SK-N-SH (cell line): ENCODE data around the gene CAMK2D. TPM values are rescaled to one million over a fixed set of nuclear protein-coding genes. Genes with fewer than 3 reads are reported as not detected.

Experiments
- CTCF ChIA-PET: fragments of 300-600, 350-600 bp; formaldehyde crosslinking; extraction: SDS; loops from one replicate; lab custom pipeline; 2021; lab: Yijun Ruan, JAX
- POLR2A ChIA-PET: fragments of 350-600 bp; sonication (Branson Sonifier 250); formaldehyde crosslinking; extraction: SDS; loops from one replicate; lab custom pipeline; 2020; ENCODE audit warnings: antibody characterized with exemption, inconsistent platforms; lab: Yijun Ruan, JAX
- DNase-seq: peaks from one replicate; pipeline ENCODE4 v3.0.0; 2012
- H2AFZ ChIP-seq: fragments of 200-600 bp; sonication (generic); 2 replicates; pipeline ENCODE4 v1.8.1; 2016; ENCODE audit warnings: antibody characterized with exemption, mild to moderate bottlenecking, low read depth
- H3F3A ChIP-seq: fragments of 200-600 bp; sonication (generic); replicated peaks from 2 replicates; pipeline ENCODE3; 2016; ENCODE audit warnings: antibody characterized with exemption, mild to moderate bottlenecking; ENCODE audit not compliant: insufficient read depth
- H3K27ac ChIP-seq, 2 experiments: fragments of 200-500 bp in 1 of 2; fragments of 200-600 bp in 1 of 2; sonication (Bioruptor generic) in 1 of 2; sonication (generic), shearing (Covaris generic) in 1 of 2; 2 replicates each; pipeline versions ENCODE4 v1.5.1 to v1.6.1; 2014 to 2016; ENCODE audit warnings: low read depth in 2 of 2, inconsistent platforms in 1 of 2, low read length in 1 of 2, mild to moderate bottlenecking in 1 of 2, mixed read lengths in 1 of 2
- H3K27me3 ChIP-seq: fragments of 200-600 bp; sonication (generic), shearing (Covaris generic); 2 replicates; pipeline ENCODE4 v1.6.1; 2016; ENCODE audit warnings: mixed run types; ENCODE audit not compliant: insufficient read depth
- H3K36me3 ChIP-seq, 2 experiments: fragments of 200-500 bp in 1 of 2; fragments of 200-600 bp in 1 of 2; sonication (Bioruptor generic) in 1 of 2; sonication (generic) in 1 of 2; replicated peaks in 1 of 2; 2 replicates each; pipeline versions ENCODE3 to v1.5.1; 2014 to 2016; ENCODE audit warnings: low read length in 1 of 2, mild to moderate bottlenecking in 1 of 2; ENCODE audit not compliant: insufficient read depth in 2 of 2, control insufficient read depth in 1 of 2
- H3K4me1 ChIP-seq, 2 experiments: fragments of 200-500 bp in 1 of 2; fragments of 200-600 bp in 1 of 2; sonication (Bioruptor generic) in 1 of 2; sonication (generic), shearing (Covaris generic) in 1 of 2; 2 replicates each; pipeline versions ENCODE4 v1.5.1 to v1.6.1; 2014 to 2016; ENCODE audit warnings: low read depth in 1 of 2, low read length in 1 of 2, mixed run types in 1 of 2; ENCODE audit not compliant: insufficient read depth in 2 of 2, control insufficient read depth in 1 of 2
- H3K4me2 ChIP-seq: fragments of 200-600 bp; sonication (generic), shearing (Covaris generic); 2 replicates; pipeline ENCODE4 v1.6.1; 2017; ENCODE audit warnings: mixed run types
- H3K4me3 ChIP-seq, 2 experiments: fragments of 200-500 bp in 1 of 2; fragments of 200-600 bp in 1 of 2; sonication (Bioruptor generic) in 1 of 2; sonication (generic), shearing (Covaris generic) in 1 of 2; 2 replicates each; pipeline versions ENCODE4 v1.5.1 to v1.8.1; 2014 to 2016; ENCODE audit warnings: low read depth in 2 of 2, inconsistent platforms in 1 of 2, low read length in 1 of 2, mild to moderate bottlenecking in 1 of 2, mixed read lengths in 1 of 2, moderate library complexity in 1 of 2
- H3K79me2 ChIP-seq: fragments of 200-600 bp; sonication (generic); 2 replicates; pipeline ENCODE4 v1.8.1; 2017; ENCODE audit warnings: mild to moderate bottlenecking; ENCODE audit not compliant: insufficient read depth
- H3K9ac ChIP-seq: fragments of 200-600 bp; sonication (generic); 2 replicates; pipeline ENCODE4 v1.6.1; 2017; ENCODE audit warnings: mixed run types
- H3K9me2 ChIP-seq: fragments of 200-600 bp; sonication (generic); 2 replicates; pipeline ENCODE4 v1.6.1; 2017; ENCODE audit warnings: mixed run types
- H3K9me3 ChIP-seq: fragments of 200-600 bp; sonication (generic); 2 replicates; pipeline ENCODE4 v1.6.1; 2017; ENCODE audit warnings: mixed run types, mild to moderate bottlenecking, moderate library complexity
- H4K20me1 ChIP-seq: fragments of 200-600 bp; sonication (generic); 2 replicates; pipeline ENCODE4 v1.6.1; 2017; ENCODE audit warnings: mild to moderate bottlenecking, mixed run types; ENCODE audit not compliant: insufficient read depth
- CHD2 ChIP-seq: fragments of 150-350 bp; IDR thresholded peaks from 2 replicates; pipeline ENCODE4 v1.6.1; 2018; ENCODE audit warnings: low read length; ENCODE audit not compliant: partially characterized antibody
- EZH2phosphoT487 ChIP-seq: fragments of 200-600 bp; sonication (generic); IDR thresholded peaks from 2 replicates; pipeline ENCODE4 v1.6.1; 2017; ENCODE audit warnings: low read depth, mixed run types, mild to moderate bottlenecking, antibody characterized with exemption, moderate library complexity, borderline replicate concordance
- FOXM1 ChIP-seq: IDR thresholded peaks from 2 replicates; pipeline ENCODE4 v1.4.0; 2012; ENCODE audit warnings: low read depth, mild to moderate bottlenecking
- GABPA ChIP-seq: IDR thresholded peaks from 2 replicates; pipeline ENCODE4 v1.4.0; 2012; ENCODE audit warnings: low read depth, mild to moderate bottlenecking
- GATA2 ChIP-seq: sonication (generic); formaldehyde crosslinking; IDR thresholded peaks from 2 replicates; pipeline ENCODE4 v1.5.0; 2020; ENCODE audit warnings: mild to moderate bottlenecking, missing genetic modification reagents
- JUND ChIP-seq: IDR thresholded peaks from 2 replicates; pipeline ENCODE4 v1.4.0; 2012
- MXI1 ChIP-seq: IDR thresholded peaks from 2 replicates; pipeline ENCODE4 v1.6.1; 2012; ENCODE audit warnings: mild to moderate bottlenecking, low read depth, low read length, improper control_type of control experiment
- NFIC ChIP-seq: IDR thresholded peaks from 2 replicates; pipeline ENCODE4 v1.4.0; 2012; ENCODE audit warnings: borderline replicate concordance
- REST ChIP-seq: IDR thresholded peaks from 2 replicates; pipeline ENCODE4 v1.6.1; 2012; ENCODE audit warnings: mild to moderate bottlenecking, low read depth, low read length, moderate library complexity
- RXRA ChIP-seq: IDR thresholded peaks from 2 replicates; pipeline ENCODE4 v1.4.0; 2012; ENCODE audit warnings: low read depth, mild to moderate bottlenecking, borderline replicate concordance
- SIN3A ChIP-seq: IDR thresholded peaks from 2 replicates; pipeline ENCODE4 v1.6.1; 2012; ENCODE audit warnings: low read depth, mild to moderate bottlenecking, low read length, moderate library complexity, borderline replicate concordance
- SMC3 ChIP-seq: IDR thresholded peaks from 2 replicates; pipeline ENCODE4 v1.6.1; 2012; ENCODE audit warnings: low read depth, low read length, improper control_type of control experiment
- TCF12 ChIP-seq: IDR thresholded peaks from 2 replicates; pipeline ENCODE4 v1.4.0; 2012
- TEAD4 ChIP-seq: IDR thresholded peaks from 2 replicates; pipeline ENCODE4 v1.4.0; 2012; ENCODE audit warnings: mild to moderate bottlenecking, borderline replicate concordance; ENCODE audit not compliant: insufficient read depth
- USF1 ChIP-seq: IDR thresholded peaks from 2 replicates; pipeline ENCODE4 v1.4.0; 2012; ENCODE audit warnings: low read depth, borderline replicate concordance
- YY1 ChIP-seq: IDR thresholded peaks from 2 replicates; pipeline ENCODE4 v1.4.0; 2012; ENCODE audit warnings: low read depth, mild to moderate bottlenecking
- WGBS: methylation state at CpG from one replicate; pipeline ENCODE4 v1.1.6; 2017; ENCODE audit warnings: low lambda C conversion rate; 5-methylcytosine and 5-hydroxymethylcytosine counted together
- polyA plus RNA-seq, 3 experiments: library from polyadenylated mRNA; depleted of rRNA; stranded (reverse); fragments of >200 nt; gene quantifications; 2 replicates each; pipeline ENCODE4 v1.2.3, GENCODE V29; 2012
- TF ChIP-seq, protein P1 (sequence below): fragments of 150-350 bp; IDR thresholded peaks from 2 replicates; pipeline ENCODE4 v1.6.1; 2016; ENCODE audit warnings: mild to moderate bottlenecking, low read depth, low read length
- TF ChIP-seq, protein P2 (sequence below): fragments of 200-600 bp; sonication (generic); IDR thresholded peaks from 2 replicates; pipeline ENCODE4 v1.6.1; 2017; ENCODE audit warnings: antibody characterized with exemption, mild to moderate bottlenecking, moderate library complexity

CAMK2D gene
- polyA plus RNA-seq, 1 of the 3 experiments (the other 2 are of a cell fraction): 17.0 TPM

GRCh38 chr4:113674733-113675132 lies 86.8 kb downstream of the CAMK2D start (continued):
- TF ChIP-seq REST: no peak
- no peak for TF ChIP-seq CHD2
- no peak for TF ChIP-seq MXI1
- no peak for TF ChIP-seq SMC3

- Histone ChIP-seq H3K4me2 (no peak overlapping the region), H3K27me3 (no peaks in the 10 kb centered on the region), H3K4me1 (peaks cover 6 to 23% of the 10 kb centered on the region in 2 experiments; a peak in 3 of 4 replicates), H3K4me3 (no peak overlapping the region), H3K9me2 (no peaks in the 10 kb centered on the region), H3K27ac (no peak overlapping the region), H3K79me2 (peaks cover 46% of the 10 kb centered on the region), H4K20me1 (peaks cover 9% of the 10 kb centered on the region), H3K36me3 (peaks cover 1 to 31% of the 10 kb centered on the region in 2 experiments), H2AFZ (no peak overlapping the region), H3F3A (peaks cover 14% of the 10 kb centered on the region), H3K9me3 (no peaks in the 10 kb centered on the region), H3K9ac (no peak overlapping the region)
- 100% methylated on average over 1 of the region's 1 CpG for WGBS
- ChIA-PET POLR2A (no interaction called here), CTCF (interaction anchor here (0.9 kb wide), 1 partner anchor 30 kb away, joined by 3 read pairs; no protein-coding TSS in a partner anchor)
- TF ChIP-seq YY1: no peak
- no peak for TF ChIP-seq USF1
- no peak for DNase-seq
These were observed 87.3 kb downstream of the CAMK2D start for GRCh38 chr4:113674251-113674650.

- Histone ChIP-seq H4K20me1 (peaks cover 9% of the 10 kb centered on the region), H3K4me2 (no peak overlapping the region; the same call in 1 of the 2 replicates), H3K4me1 (peaks cover 6 to 23% of the 10 kb centered on the region in 2 experiments; a peak in 3 of 4 replicates), H3K79me2 (peaks cover 46% of the 10 kb centered on the region), H3K9me3 (no peaks in the 10 kb centered on the region), H2AFZ (no peak overlapping the region), H3K9me2 (no peaks in the 10 kb centered on the region), H3K27me3 (no peaks in the 10 kb centered on the region), H3K36me3 (peaks cover 2 to 33% of the 10 kb centered on the region in 2 experiments), H3K9ac (no peak overlapping the region), H3K4me3 (no peak overlapping the region), H3K27ac (no peak overlapping the region), H3F3A (peaks cover 14% of the 10 kb centered on the region)
- ChIA-PET POLR2A (no interaction called here), CTCF (no interaction called here)
- 78% methylated on average over 2 of the region's 2 CpGs for WGBS
- no peak for DNase-seq
- TF ChIP-seq GABPA (no peak), RXRA (no peak), TEAD4 (no peak), SIN3A (no peak), TCF12 (no peak), JUND (no peak), FOXM1 (no peak), NFIC (no peak), USF1 (no peak), GATA2 (no peak), EZH2phosphoT487 (no peak), SMC3 (no peak), CHD2 (no peak)
- TF ChIP-seq, protein P1, sequence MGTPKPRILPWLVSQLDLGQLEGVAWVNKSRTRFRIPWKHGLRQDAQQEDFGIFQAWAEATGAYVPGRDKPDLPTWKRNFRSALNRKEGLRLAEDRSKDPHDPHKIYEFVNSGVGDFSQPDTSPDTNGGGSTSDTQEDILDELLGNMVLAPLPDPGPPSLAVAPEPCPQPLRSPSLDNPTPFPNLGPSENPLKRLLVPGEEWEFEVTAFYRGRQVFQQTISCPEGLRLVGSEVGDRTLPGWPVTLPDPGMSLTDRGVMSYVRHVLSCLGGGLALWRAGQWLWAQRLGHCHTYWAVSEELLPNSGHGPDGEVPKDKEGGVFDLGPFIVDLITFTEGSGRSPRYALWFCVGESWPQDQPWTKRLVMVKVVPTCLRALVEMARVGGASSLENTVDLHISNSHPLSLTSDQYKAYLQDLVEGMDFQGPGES: no peak
- TF ChIP-seq, protein P2, sequence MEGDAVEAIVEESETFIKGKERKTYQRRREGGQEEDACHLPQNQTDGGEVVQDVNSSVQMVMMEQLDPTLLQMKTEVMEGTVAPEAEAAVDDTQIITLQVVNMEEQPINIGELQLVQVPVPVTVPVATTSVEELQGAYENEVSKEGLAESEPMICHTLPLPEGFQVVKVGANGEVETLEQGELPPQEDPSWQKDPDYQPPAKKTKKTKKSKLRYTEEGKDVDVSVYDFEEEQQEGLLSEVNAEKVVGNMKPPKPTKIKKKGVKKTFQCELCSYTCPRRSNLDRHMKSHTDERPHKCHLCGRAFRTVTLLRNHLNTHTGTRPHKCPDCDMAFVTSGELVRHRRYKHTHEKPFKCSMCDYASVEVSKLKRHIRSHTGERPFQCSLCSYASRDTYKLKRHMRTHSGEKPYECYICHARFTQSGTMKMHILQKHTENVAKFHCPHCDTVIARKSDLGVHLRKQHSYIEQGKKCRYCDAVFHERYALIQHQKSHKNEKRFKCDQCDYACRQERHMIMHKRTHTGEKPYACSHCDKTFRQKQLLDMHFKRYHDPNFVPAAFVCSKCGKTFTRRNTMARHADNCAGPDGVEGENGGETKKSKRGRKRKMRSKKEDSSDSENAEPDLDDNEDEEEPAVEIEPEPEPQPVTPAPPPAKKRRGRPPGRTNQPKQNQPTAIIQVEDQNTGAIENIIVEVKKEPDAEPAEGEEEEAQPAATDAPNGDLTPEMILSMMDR: no peak
These were observed 88.1 kb downstream of the CAMK2D start for GRCh38 chr4:113673450-113673849.
